OCI-LY7 (cell line): Measurements from ENCODE around the gene CASZ1. TPM values are rescaled to one million over a fixed set of nuclear protein-coding genes. Genes with fewer than 3 reads are reported as not detected.

Source experiments
- BruUV-seq: library from RNA; stranded (reverse); fragments of 400-500 nt; replicated peaks from 2 replicates; lab custom pipeline; 2021; lab: Mats Ljungman, UMichigan
- CTCF ChIA-PET: fragments of 300-600 bp; sonication (Branson Sonifier 250); formaldehyde crosslinking; loops from one replicate; lab custom pipeline; 2022; ENCODE audit warnings: antibody characterized with exemption; ENCODE audit not compliant: unreplicated experiment; lab: Charles Lee
- POLR2A ChIA-PET: fragments of 300-600 bp; sonication (Branson Sonifier 250); formaldehyde crosslinking; loops from one replicate; lab custom pipeline; 2022; ENCODE audit warnings: antibody characterized with exemption; lab: Charles Lee
- DNase-seq: peaks from one replicate; pipeline ENCODE4 v3.0.0-alpha.2; 2015; ENCODE audit warnings: low spot score
- H2AFZ ChIP-seq: fragments of 200-600 bp; sonication (generic), shearing (Covaris generic); 2 replicates; pipeline ENCODE4 v1.6.1; 2014; ENCODE audit warnings: mild to moderate bottlenecking, antibody characterized with exemption, low read length, moderate library complexity
- H3K27ac ChIP-seq: fragments of 200-600 bp; sonication (generic); 2 replicates; pipeline ENCODE4 v1.5.1; 2014; ENCODE audit warnings: mixed run types, low read depth, mild to moderate bottlenecking, moderate library complexity, low read length, inconsistent platforms; ENCODE audit not compliant: poor library complexity, severe bottlenecking
- H3K36me3 ChIP-seq: fragments of 200-600 bp; sonication (generic); 2 replicates; pipeline ENCODE4 v1.6.1; 2014; ENCODE audit warnings: mild to moderate bottlenecking, antibody characterized with exemption, low read length, moderate library complexity, mixed read lengths; ENCODE audit not compliant: insufficient read depth
- H3K4me1 ChIP-seq: fragments of 200-600 bp; sonication (generic); 2 replicates; pipeline ENCODE4 v1.5.1; 2014; ENCODE audit warnings: mild to moderate bottlenecking, low read length; ENCODE audit not compliant: insufficient read depth, poor library complexity, severe bottlenecking
- H3K4me2 ChIP-seq: fragments of 200-600 bp; sonication (generic); 2 replicates; pipeline ENCODE4 v1.6.1; 2014; ENCODE audit warnings: mild to moderate bottlenecking, low read length
- H3K4me3 ChIP-seq: fragments of 200-600 bp; sonication (generic); 2 replicates; pipeline ENCODE4 v1.5.1; 2014; ENCODE audit warnings: mild to moderate bottlenecking, low read depth, low read length; ENCODE audit not compliant: poor library complexity, severe bottlenecking
- H3K79me2 ChIP-seq: fragments of 200-600 bp; sonication (generic); 2 replicates; pipeline ENCODE4 v1.6.1; 2016; ENCODE audit warnings: low read depth, mild to moderate bottlenecking, low read length, moderate library complexity, mixed read lengths; ENCODE audit not compliant: insufficient read depth
- H3K9me2 ChIP-seq: fragments of 200-600 bp; sonication (generic); 2 replicates; pipeline ENCODE4 v1.6.1; 2016; ENCODE audit warnings: mild to moderate bottlenecking, low read length, mixed read lengths; ENCODE audit not compliant: insufficient read depth
- H3K9me3 ChIP-seq: fragments of 200-600 bp; sonication (generic); 2 replicates; pipeline ENCODE4 v1.6.1; 2014; ENCODE audit warnings: mild to moderate bottlenecking, mixed run types, low read length, mixed read lengths
- H4K20me1 ChIP-seq: fragments of 200-600 bp; sonication (generic); 2 replicates; pipeline ENCODE4 v1.6.1; 2014; ENCODE audit warnings: mild to moderate bottlenecking, antibody characterized with exemption, low read length, moderate library complexity, mixed read lengths; ENCODE audit not compliant: insufficient read depth
- EZH2phosphoT487 ChIP-seq: fragments of 200-600 bp; sonication (generic); IDR thresholded peaks from 2 replicates; pipeline ENCODE4 v1.6.1; 2018; ENCODE audit warnings: low read depth, borderline replicate concordance, mild to moderate bottlenecking, mixed run types, antibody characterized with exemption, low read length, moderate library complexity, mixed read lengths
- intact Hi-C: fragments of 100-400 bp; cut with micrococcal nuclease; formaldehyde crosslinking; loops from one replicate; pipeline ENCODE4 v1.10.0; 2022; ENCODE audit not compliant: unreplicated experiment
- total RNA-seq, 2 experiments: library from RNA; depleted of rRNA in 1 of 2; stranded (reverse); fragments of >200 nt in 1 of 2; shearing (Covaris generic) in 1 of 2; gene quantifications; 2 replicates each; pipeline ENCODE4 v1.2.3, GENCODE V29; 2014 to 2022
- TF ChIP-seq, protein P1 (sequence below): fragments of 200-600 bp; sonication (generic); conservative IDR thresholded peaks from 2 replicates; pipeline ENCODE4 v1.5.1; 2014; ENCODE audit warnings: mild to moderate bottlenecking, antibody characterized with exemption, low read length, moderate library complexity, mixed read lengths

Gene CASZ1
- total RNA-seq, 2 experiments from 2014 or later = 3.3 to 3.9 TPM

DNA sequence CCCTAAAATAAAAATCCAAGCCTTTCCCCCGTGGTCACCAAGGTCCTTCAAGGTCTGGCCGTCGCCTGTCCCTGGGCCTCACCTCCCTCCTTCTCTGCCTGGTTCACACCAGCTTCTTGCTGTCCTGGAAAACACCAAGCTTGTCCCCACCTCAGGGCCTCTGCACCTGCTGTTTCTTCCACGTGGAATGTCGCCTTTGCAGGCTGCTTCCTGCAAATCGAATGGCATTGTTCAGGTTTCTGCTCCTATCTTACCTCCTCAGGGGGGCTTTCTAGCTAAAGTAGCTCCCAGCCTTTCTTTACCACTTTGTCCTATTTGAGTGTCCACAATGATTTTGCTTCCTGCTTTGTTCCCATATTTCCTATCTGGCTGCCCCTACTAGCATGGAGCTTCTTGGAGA lies 3.3 kb upstream of the CASZ1 start:
- CTCF ChIA-PET = no interaction called here

DNA sequence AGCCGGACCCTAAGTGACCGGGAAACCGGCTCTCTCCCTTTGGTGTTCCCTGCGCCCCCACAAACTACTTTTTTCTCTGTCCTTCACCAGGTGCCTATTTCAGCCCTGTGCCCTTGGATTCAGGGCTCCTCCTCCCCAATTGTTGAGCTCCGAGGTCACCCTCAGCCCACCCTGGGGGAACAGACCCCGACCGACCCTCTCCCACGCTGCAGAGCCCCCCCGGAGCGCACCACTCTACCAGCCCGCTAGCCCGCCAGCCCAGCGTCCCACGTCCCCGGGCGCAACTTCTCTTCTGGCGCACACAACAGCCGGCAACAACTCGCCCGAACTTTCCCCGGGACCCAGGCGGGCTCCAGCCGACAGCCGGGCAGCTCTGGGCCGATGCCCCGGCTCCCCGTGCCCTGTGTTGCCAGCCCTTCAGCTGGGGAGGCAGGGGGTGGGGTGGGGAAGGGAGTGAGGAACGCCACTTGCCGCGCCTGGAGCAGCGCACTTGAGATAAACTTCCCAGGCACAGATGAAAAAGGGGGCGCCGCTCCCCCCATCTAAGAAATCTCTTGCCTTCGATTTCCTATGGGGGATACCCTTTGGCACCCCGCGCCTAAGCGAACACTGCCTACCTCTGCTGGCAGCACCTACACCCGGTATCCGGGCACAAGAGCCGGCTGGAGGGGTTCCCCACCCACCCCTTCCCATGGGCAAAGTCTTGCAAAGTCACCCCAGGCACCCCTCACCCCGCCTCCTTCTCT lies 997 bp downstream of the CASZ1 start:
- intact Hi-C loops = no loop called here
- Histone ChIP-seq H3K79me2 (no peaks in the 10 kb centered on the region), H3K27ac (no peak overlapping the region), H3K4me2 (no peak overlapping the region), H3K9me2 (no peaks in the 10 kb centered on the region), H3K9me3 (no peaks in the 10 kb centered on the region), H3K36me3 (no peaks in the 10 kb centered on the region), H3K4me3 (no peak overlapping the region), H4K20me1 (no peaks in the 10 kb centered on the region), H3K4me1 (no peaks in the 10 kb centered on the region), H2AFZ (no peak overlapping the region)
- POLR2A ChIA-PET = no interaction called here
- TF ChIP-seq, protein P1, sequence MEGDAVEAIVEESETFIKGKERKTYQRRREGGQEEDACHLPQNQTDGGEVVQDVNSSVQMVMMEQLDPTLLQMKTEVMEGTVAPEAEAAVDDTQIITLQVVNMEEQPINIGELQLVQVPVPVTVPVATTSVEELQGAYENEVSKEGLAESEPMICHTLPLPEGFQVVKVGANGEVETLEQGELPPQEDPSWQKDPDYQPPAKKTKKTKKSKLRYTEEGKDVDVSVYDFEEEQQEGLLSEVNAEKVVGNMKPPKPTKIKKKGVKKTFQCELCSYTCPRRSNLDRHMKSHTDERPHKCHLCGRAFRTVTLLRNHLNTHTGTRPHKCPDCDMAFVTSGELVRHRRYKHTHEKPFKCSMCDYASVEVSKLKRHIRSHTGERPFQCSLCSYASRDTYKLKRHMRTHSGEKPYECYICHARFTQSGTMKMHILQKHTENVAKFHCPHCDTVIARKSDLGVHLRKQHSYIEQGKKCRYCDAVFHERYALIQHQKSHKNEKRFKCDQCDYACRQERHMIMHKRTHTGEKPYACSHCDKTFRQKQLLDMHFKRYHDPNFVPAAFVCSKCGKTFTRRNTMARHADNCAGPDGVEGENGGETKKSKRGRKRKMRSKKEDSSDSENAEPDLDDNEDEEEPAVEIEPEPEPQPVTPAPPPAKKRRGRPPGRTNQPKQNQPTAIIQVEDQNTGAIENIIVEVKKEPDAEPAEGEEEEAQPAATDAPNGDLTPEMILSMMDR = no peak
- TF ChIP-seq EZH2phosphoT487 = no peak
- DNase-seq = no peak
- CTCF ChIA-PET = no interaction called here
- BruUV-seq = no TSS peak

More for the DNA sequence above, 3.3 kb upstream of the CASZ1 start:
- no peak overlapping the region for H3K27ac ChIP-seq
- DNase-seq = no peak
- H3K9me3 ChIP-seq = no peaks in the 10 kb centered on the region
- no peaks in the 10 kb centered on the region for H3K9me2 ChIP-seq
- intact Hi-C loops = no loop called here
- no peak overlapping the region for H2AFZ ChIP-seq
- no peaks in the 10 kb centered on the region for H4K20me1 ChIP-seq
- H3K4me1 ChIP-seq = no peaks in the 10 kb centered on the region
- BruUV-seq = no TSS peak
- H3K36me3 ChIP-seq = no peaks in the 10 kb centered on the region
- H3K79me2 ChIP-seq = no peaks in the 10 kb centered on the region
- no peak overlapping the region for H3K4me2 ChIP-seq
- no peak for TF ChIP-seq EZH2phosphoT487
- TF ChIP-seq, protein P1 = no peak
- H3K4me3 ChIP-seq = no peak overlapping the region
- POLR2A ChIA-PET = no interaction called here

DNA sequence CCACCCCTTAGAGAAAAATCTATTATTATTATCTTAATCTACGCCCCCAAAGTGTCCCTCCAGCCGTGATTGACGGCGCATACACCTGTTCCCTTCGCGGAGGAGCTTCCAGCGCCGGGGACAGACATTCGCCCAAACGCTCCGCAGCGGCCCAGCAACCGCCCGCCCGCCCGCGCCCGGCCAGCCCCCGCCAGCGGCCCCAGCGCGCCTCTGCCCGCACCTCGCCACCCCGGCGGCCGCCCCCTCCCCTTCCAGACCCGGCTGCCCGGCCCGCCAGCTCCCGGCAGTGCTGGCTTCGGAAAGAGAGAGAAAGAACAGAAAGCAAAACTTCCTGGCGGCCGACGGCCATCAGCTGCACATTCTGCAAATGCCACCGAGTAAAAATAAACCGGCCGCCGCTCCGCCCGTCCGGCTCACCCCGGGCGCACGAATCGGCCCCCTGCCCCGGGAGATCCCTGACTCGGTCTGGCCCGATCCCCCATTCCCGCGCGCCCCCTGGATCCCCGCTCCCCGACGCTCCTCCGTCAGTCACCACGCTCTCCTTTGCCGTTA lies 1.6 kb downstream of the CASZ1 start:
- DNase-seq = no peak

More for the DNA sequence above, 1.6 kb downstream of the CASZ1 start:
- Histone ChIP-seq H3K79me2 (no peaks in the 10 kb centered on the region), H3K9me3 (no peaks in the 10 kb centered on the region), H3K4me3 (no peak overlapping the region), H3K36me3 (no peaks in the 10 kb centered on the region), H3K4me1 (no peaks in the 10 kb centered on the region), H4K20me1 (no peaks in the 10 kb centered on the region), H3K9me2 (no peaks in the 10 kb centered on the region), H2AFZ (no peak overlapping the region), H3K4me2 (no peak overlapping the region), H3K27ac (no peak overlapping the region)
- BruUV-seq = no TSS peak
- intact Hi-C loops = no loop called here
- POLR2A ChIA-PET = no interaction called here
- no peak for TF ChIP-seq EZH2phosphoT487
- TF ChIP-seq, protein P1 = no peak
- CTCF ChIA-PET = no interaction called here
